SH-SY5Y (cell line): ENCODE data around the gene TMEM184A.

Source experiments
- GATA2 ChIP-seq: IDR thresholded peaks from 2 replicates; pipeline ENCODE4 v1.6.1; 2011; ENCODE audit warnings: mild to moderate bottlenecking, low read depth, low read length
- GATA3 ChIP-seq: IDR thresholded peaks from 2 replicates; pipeline ENCODE4 v1.6.1; 2011; ENCODE audit warnings: low read depth, mild to moderate bottlenecking, low read length, moderate library complexity

DNA sequence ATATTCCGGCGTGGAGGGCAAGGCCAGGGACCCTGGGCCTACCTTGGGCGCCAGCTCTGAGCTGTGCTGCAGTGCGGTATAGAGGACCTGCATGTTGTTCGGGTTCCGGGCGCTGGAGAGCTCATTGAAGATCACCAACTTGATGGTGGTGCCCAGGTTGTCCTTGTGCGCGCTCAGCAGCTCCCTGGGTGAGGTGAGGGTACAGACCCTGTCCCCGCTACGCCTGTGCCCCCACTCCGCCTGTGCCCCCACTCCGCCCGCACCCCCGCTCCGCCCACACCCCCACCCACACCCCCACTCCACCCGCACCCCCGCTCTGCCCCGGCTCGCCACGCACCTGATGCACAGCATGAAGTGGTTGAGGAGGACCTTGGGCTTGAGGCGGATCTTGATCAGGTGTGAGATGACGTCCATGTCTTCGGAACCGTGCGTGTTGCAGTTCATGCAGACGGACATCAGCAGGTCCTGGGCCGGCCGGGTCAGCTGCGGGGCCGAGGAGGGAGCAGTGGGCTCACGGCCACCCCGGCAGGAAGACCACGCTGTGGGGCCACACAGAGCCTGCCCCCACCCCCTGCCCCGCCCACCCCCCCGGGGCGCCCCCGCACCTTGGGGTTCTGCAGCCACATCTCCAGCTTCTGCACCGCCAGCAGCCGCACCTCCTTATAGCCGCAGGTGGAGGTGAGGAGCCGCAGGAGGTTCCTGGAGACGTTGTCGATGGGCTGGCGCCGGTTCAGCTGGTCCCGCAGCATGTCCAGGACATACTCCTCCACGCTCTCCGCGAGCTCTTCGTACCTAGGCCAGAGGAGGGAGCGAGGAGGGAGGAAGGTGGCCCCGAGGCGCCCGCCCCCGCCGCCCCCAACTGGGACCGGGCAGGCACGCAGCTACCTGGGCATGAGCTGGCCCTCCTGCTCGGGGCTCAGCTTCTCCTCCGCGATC lies 57.4 kb downstream of the TMEM184A start:
- TF ChIP-seq GATA2 (no peak), GATA3 (no peak)
